Activated B cell treated with CpG ODN at 0.5 μM for 24 hours (primary cell): Measurements from ENCODE around the gene ANXA7. TPM values are rescaled to one million over a fixed set of nuclear protein-coding genes. Genes with fewer than 3 reads are reported as not detected.

Source experiments
- ATAC-seq: fragments of 200-7000 bp; cut with Tn5 transposase; one replicate; pipeline ENCODE4 v1.10.0; 2021; ENCODE audit warnings: low read depth, mild to moderate bottlenecking, moderate library complexity
- CTCF ChIA-PET: fragments of 350-600 bp; sonication (Branson Sonifier 250); formaldehyde crosslinking; loops from one replicate; lab custom pipeline; 2021; ENCODE audit warnings: antibody characterized with exemption; lab: Charles Lee
- POLR2A ChIA-PET: fragments of 350-600 bp; sonication (Branson Sonifier 250); formaldehyde crosslinking; loops from one replicate; lab custom pipeline; 2021; ENCODE audit warnings: antibody characterized with exemption; lab: Charles Lee
- DNase-seq: peaks from one replicate; pipeline ENCODE4 v3.0.0; 2022
- H3K27ac Mint-ChIP-seq: one replicate; pipeline ENCODE4 v1.8.0; 2020; ENCODE audit warnings: mixed read lengths
- H3K27me3 Mint-ChIP-seq: one replicate; pipeline ENCODE4 v1.8.0; 2021; ENCODE audit warnings: mixed read lengths
- H3K36me3 Mint-ChIP-seq: one replicate; pipeline ENCODE4 v1.8.0; 2021; ENCODE audit warnings: low read depth, mixed read lengths
- H3K4me1 Mint-ChIP-seq: one replicate; pipeline ENCODE4 v1.8.0; 2021; ENCODE audit warnings: mixed read lengths
- H3K4me3 Mint-ChIP-seq: one replicate; pipeline ENCODE4 v1.8.0; 2020; ENCODE audit warnings: mild to moderate bottlenecking, mixed read lengths
- H3K9me3 Mint-ChIP-seq: one replicate; pipeline ENCODE4 v1.8.0; 2020; ENCODE audit warnings: mixed read lengths
- CTCF ChIP-seq: fragments of 200-600 bp; IDR thresholded peaks from one replicate; pipeline ENCODE4 v1.8.0; 2022; ENCODE audit warnings: antibody characterized with exemption, mild to moderate bottlenecking
- intact Hi-C: fragments of 100-400 bp; cut with micrococcal nuclease; formaldehyde crosslinking; loops from one replicate; pipeline ENCODE4 v1.15.1; 2024
- total RNA-seq: library from RNA; stranded (reverse); gene quantifications from 2 replicates; pipeline ENCODE4 v1.2.3, GENCODE V29; 2022

The ANXA7 gene
- total RNA-seq, 1 donor from 2014 or later: 150 TPM

GRCh38 chr10:73416571-73416970 lies 2.7 kb upstream of the ANXA7 start:
- TF ChIP-seq CTCF: no peak
- Mint-ChIP-seq H3K4me3 (no peak overlapping the region), H3K36me3 (peaks cover 10% of the 10 kb centered on the region), H3K4me1 (peaks cover 30% of the 10 kb centered on the region), H3K9me3 (no peaks in the 10 kb centered on the region), H3K27ac (no peak overlapping the region), H3K27me3 (no peaks in the 10 kb centered on the region)
- CTCF ChIA-PET: no interaction called here
- POLR2A ChIA-PET: no interaction called here
- intact Hi-C loops: no loop called here
- DNase-seq (no peak), ATAC-seq (no peak)

GRCh38 chr10:73414230-73414945 lies 530 bp upstream of the ANXA7 start:
- Mint-ChIP-seq H3K36me3 (peaks cover 16% of the 10 kb centered on the region), H3K27me3 (no peaks in the 10 kb centered on the region), H3K27ac (peak overlapping the region; percentile 80), H3K4me1 (peaks cover 49% of the 10 kb centered on the region), H3K9me3 (no peaks in the 10 kb centered on the region), H3K4me3 (peak overlapping the region; percentile 92)
- intact Hi-C loops: loop anchor here (1.0 to 5.0 kb wide), 4 partner anchors 56 to 1647 kb away; partner anchors contain the start of genes CFAP70, MRPS16 and P4HA1
- no peak for DNase-seq
- POLR2A ChIA-PET: interaction anchor here (0.6 to 4.8 kb wide), 2 partner anchors 81 to 216 kb away, joined by 4 to 39 read pairs; partner anchors contain the start of gene PPP3CB
- ATAC-seq: no peak
- CTCF ChIA-PET: no interaction called here
- no peak for TF ChIP-seq CTCF

- CTCF ChIA-PET: no interaction called here
- H3K36me3 Mint-ChIP-seq: peaks cover 16% of the 10 kb centered on the region
- peaks cover 57% of the 10 kb centered on the region for H3K4me1 Mint-ChIP-seq
Observed at GRCh38 chr10:73413108-73413527, 740 bp downstream of the ANXA7 start.

GRCh38 chr10:73410897-73411296 lies 3.0 kb downstream of the ANXA7 start:
- Mint-ChIP-seq H3K4me1 (peaks cover 69% of the 10 kb centered on the region), H3K9me3 (no peaks in the 10 kb centered on the region), H3K36me3 (peaks cover 30% of the 10 kb centered on the region), H3K27me3 (no peaks in the 10 kb centered on the region), H3K27ac (no peak overlapping the region), H3K4me3 (no peak overlapping the region)
- POLR2A ChIA-PET: interaction anchor here (1.0 to 4.8 kb wide), 2 partner anchors 85 to 164 kb away, joined by 8 to 39 read pairs; partner anchors contain the start of genes DNAJC9 and PPP3CB
- DNase-seq: no peak
- intact Hi-C loops: loop anchor here (5.0 kb wide), 1 partner anchor 1644 kb away; no protein-coding TSS in a partner anchor
- CTCF ChIA-PET: no interaction called here
- no peak for TF ChIP-seq CTCF
- ATAC-seq: no peak

More at GRCh38 chr10:73413108-73413527, 740 bp downstream of the ANXA7 start:
- peak overlapping the region; percentile 86 for H3K27ac Mint-ChIP-seq
- ATAC-seq: no peak
- H3K4me3 Mint-ChIP-seq: peak overlapping the region; percentile 92
- DNase-seq: no peak
- H3K9me3 Mint-ChIP-seq: no peaks in the 10 kb centered on the region
- intact Hi-C loops: loop anchor here (1.0 to 5.0 kb wide), 5 partner anchors 82 to 1646 kb away; partner anchors contain the start of genes DNAJC9 and NDST2
- no peaks in the 10 kb centered on the region for H3K27me3 Mint-ChIP-seq
- POLR2A ChIA-PET: interaction anchor here (0.5 to 4.8 kb wide), 8 partner anchors 54 to 1413 kb away, joined by 3 to 39 read pairs (median 4); partner anchors contain the start of genes CFAP70, DNAJC9, PPP3CB and SEC24C
- no peak for TF ChIP-seq CTCF

- ATAC-seq: no peak
- H3K36me3 Mint-ChIP-seq: peaks cover 35% of the 10 kb centered on the region
- H3K4me3 Mint-ChIP-seq: peak overlapping the region; percentile 3
- H3K9me3 Mint-ChIP-seq: no peaks in the 10 kb centered on the region
- DNase-seq: no peak
- no peak for TF ChIP-seq CTCF
- no peak overlapping the region for H3K27ac Mint-ChIP-seq
- ChIA-PET POLR2A (no interaction called here), CTCF (no interaction called here)
- intact Hi-C loops: no loop called here
- H3K4me1 Mint-ChIP-seq: peaks cover 65% of the 10 kb centered on the region
- H3K27me3 Mint-ChIP-seq: no peaks in the 10 kb centered on the region
Observed at GRCh38 chr10:73408978-73409521, 4.8 kb downstream of the ANXA7 start.
